SIG-M5 (cell line): ENCODE data around the gene RXRG.
A peak's percentile ranks its signal among the peaks of the same experiment; 100 is the strongest.

Source experiments
- DNase-seq: peaks from one replicate; lab custom pipeline; 2025; lab: John Stamatoyannopoulos, UW

RXRG gene

DNA sequence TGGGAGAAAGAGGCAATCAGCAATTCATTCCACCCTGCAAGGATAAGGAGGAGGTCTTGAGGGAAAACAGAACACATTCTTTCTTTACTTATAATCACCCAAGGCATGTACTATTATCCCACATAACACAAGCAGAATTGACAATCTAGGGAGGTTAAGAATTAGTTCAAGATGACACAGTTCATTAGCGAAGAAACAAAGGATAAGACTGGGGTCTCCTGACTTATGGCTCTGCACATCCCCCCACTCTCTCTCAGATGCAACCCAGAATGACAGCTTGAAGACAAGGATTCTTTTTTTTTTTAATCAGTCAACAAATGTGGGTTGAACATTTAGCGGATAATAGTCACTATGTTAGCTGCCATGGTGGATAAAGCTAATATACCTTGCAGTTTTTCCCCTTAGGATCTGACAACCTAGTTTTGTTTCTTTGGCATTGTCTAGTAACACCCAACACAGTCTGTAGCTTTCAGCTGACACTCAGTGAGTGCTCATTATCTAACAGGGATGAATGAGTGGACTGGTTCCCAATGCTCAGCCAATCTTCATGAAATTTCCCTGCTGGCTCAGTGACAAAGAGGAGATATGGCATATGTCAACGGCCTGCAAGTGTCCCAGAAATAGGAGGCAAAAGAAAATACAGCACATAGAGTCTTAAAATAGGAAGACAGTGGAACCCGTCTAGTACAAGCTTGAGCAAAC is 35.1 kb downstream of the RXRG start:
- no peak for DNase-seq

DNA sequence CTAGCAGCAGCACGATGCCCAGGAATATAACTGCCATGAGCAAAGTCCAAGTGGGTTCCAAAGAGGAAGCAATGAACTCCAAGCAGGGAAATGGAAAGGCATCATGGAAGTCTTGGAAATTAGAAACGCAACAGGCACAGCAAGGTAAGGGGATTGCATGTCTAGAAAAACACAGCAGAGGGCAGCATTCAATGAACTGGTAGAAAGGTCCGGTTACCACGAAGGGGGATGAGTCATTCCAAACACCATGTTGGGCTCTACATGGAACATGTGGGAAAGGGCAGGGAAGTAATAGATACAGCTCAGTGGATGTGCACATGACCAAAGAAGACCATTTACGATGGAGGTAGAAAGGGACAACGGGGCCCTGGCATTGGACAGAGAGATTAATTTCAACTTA is 36.4 kb downstream of the RXRG start:
- no peak for DNase-seq

DNA sequence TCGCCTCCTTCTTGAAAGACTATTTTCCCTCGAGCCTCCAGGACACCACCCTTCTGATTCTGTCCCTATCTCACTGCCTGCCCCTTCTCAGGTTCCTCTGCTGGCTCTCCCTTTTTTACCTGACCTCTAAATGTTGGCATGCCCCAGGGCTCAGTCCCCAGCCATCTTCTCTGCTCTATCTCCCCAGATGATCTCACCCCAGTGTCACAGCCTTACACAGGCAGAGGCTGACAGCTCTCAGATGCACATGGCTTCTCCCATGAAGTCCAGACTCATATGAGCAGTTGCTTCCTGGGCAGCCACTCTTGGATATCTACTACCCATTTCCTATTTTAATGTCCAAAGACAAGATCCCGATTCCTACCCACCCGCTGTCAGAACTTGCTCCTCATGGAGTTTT is 37.5 kb downstream of the RXRG start:
- no peak for DNase-seq

DNA sequence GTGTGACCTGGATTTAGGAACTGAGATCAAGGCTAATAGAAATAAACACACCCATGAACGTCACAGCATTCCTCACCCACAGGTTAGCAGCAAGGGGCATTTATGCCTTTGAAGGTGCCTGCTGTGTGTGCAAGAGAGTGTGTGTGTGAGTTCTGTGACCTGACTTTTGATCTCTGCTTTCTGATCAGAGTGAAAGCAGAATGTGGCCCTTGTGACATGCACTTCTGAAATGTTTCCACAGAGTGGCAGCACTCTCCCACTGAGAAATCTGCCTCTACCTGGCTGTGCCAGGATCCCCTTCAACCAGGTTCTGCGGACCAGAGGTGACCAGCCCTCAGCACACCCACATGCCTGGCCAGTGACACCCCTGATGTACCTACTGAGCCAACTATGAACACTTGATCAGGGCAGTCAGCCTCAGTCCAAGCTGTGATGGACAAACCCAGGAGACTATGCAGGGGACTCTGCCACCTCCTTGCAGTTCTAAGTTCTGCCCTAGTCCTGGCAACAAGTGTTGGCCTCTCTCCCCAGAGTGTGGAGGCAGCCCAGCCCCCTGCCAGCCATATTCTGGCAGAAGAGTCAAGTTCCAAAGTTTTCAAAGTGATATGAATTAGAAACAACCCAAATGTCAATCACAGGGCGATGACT is 41.0 kb downstream of the RXRG start:
- no peak for DNase-seq

DNA sequence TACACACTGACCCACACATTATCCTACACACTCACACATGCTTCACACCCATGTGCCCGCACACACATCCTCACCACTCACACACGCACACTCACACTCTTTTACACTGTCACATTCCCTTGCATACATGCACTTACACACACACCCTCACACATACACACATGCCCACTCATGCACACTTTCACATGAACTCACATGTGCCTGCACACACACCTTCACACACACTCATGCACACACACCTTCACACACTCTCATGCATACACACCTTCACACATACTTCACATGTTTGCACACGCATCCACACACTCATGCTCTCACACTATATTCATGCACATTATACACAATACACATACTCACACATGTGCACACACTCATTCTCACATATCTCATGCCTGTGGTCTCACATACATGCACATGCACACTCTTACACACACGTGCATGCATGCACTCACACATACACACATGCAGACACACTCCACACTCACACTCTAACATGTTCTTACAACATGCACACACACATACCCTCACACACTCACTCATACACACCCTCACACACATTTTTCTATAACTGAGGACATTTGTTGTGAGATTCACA is 42.3 kb downstream of the RXRG start:
- DNase-seq = no peak

DNA sequence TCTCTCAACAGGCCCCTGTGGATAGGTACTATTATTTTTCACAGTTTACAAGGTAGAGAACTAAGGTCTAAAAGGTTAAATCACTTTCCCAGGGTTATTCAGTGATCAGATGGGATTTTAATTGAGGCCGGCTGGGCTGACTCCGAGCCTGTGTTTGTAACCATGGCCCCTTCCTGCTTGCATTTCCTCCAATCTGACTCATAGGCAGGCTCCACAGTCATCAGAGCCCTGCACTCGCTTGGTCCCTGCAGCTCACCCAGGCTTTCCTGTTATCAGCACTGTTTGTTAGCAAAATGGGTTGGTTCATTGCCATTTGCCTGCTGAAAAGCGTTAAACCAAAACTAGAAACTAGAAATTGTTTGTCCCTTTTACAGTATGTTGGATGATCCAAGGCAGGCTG is 47.0 kb downstream of the RXRG start:
- no peak for DNase-seq

DNA sequence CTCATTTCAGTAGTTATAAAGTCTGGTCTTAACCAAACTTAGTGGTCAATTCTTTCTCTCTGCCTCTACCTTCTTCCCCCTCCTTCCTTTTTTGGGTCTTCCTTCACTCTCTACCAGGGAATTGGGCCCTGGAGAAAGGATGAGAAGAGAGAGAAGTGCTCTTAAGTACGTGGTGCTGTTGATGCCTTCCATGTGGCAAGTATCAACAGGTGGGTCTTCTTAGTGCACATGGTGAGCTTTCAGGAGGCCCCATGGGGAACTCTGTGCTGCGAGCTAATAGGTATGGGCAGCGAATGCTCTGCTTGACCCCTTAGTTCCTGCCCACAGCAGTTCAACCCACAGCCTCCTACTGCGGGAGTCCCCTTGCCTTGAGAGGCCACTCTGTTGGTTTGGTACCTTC is 49.0 kb downstream of the RXRG start:
- no peak for DNase-seq

DNA sequence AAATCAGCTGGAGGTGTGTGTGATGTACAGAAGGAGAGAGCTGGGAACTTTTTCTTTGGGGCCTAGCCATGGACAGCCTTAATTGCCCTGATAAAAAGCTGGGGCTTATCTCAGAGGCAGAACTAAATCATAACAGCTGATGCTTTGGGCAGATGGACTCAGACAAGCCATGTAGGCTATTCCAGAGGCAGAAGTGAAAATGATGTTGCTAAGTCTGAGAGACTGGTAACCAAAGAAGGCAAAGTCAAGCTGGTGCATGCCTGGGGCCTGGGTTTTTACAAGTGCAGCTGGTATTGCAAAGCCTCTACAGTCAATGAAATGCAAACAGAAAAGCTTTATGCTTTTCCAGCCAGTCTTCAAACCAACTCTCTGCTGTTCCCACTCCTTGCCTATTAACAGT is 49.4 kb downstream of the RXRG start:
- DNase-seq = no peak

DNA sequence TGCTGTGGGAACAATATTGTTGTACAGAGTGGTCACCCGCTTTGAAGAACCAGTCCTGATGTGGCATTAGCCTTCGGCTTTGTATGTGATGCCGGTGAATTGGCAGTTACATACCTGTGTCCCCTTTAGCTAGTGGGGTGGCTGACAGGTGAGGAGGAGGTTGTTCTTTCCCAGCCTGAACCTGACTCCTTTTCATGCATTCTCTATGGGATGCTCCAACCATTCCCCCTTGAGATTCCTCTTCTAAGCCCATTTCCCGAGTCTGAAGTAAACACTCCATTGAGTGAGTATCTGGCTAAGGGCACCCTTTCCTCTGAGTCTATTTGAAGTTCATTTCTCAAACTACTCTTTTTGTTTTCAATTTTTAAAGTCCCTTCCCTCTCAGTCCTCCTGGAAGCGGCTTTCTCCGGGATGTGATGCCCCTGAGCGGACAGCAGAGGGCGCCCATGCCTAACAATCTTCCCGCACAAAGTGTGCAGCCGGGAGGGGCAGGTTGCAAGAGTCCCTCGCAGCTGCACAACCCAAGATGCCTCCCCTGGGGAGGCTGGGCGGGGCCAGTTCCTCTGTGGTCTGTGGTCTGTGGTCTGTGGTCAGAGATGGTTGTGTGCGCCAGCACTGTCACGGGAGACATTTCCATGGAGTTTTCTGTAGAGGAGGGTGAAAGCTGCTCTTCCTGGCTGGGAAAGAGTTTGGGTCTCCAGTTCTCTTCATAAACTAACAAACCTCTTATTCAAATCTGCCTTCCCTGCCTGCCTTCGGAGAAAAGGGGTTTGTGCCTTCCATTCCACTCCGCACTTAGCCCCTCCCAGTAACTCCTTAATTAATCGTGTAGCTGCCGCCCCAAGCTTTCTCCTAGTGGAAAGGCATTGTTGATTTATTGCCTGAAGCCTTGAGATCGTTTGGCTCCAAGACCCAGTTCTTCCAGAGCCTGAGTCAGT is 52.0 kb downstream of the RXRG start:
- DNase-seq = peak; percentile 77

DNA sequence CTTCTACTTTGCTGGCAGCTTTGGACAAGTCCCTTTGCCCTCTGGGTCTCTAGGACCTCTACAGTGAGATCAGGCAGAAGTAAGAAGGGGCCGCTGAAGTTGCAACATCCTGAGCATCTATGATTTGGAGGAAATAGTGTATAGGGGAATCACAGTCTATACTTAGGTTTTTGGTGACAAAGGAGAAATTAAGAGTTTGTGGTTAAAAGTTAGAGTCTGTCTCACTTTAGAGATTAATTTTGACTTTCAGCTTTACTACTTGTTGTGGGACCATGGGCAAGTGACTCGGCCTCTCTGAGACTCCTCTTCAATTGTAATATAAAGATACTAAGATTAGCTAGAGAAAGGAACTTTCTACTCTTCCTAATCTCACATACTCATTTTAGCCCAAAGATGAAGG is 55.3 kb downstream of the RXRG start:
- no peak for DNase-seq

DNA sequence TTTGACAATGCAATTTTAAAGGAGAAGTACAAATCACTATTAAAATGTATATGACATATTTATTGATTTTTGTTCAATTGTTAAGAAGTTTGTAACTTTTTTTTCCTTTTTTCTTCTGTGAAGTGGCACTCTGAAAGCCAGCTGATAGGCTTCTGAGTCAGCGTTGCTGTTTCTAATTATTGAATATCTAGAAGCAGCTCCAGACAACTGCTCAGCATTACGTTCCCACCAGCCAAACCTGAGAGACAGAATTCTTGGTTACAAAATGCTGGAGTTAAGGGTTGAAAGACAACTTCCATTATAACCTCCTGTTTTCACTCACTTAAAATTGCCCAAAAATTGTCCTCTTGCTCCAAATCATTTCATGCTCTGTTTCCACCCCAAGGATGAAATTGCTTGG is 57.0 kb downstream of the RXRG start:
- no peak for DNase-seq

DNA sequence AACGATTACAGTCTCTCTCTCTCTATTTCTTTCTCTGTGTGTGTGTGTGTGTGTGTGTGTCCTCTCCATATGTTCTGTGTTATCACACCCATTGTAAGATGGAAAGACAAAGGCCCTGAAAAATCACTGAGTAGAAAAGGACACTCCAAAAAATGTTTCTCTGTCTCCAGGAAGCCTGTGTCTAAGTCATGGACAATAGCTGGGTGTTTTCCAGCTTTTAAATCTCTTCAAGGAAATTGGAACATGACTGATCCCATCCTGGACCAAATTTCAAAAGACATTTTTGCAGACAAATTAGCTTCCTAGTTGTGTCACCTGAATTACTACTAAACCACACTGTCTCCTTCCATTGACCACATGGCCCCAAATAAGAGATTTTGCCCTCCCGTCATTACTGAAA is 57.4 kb downstream of the RXRG start:
- no peak for DNase-seq

DNA sequence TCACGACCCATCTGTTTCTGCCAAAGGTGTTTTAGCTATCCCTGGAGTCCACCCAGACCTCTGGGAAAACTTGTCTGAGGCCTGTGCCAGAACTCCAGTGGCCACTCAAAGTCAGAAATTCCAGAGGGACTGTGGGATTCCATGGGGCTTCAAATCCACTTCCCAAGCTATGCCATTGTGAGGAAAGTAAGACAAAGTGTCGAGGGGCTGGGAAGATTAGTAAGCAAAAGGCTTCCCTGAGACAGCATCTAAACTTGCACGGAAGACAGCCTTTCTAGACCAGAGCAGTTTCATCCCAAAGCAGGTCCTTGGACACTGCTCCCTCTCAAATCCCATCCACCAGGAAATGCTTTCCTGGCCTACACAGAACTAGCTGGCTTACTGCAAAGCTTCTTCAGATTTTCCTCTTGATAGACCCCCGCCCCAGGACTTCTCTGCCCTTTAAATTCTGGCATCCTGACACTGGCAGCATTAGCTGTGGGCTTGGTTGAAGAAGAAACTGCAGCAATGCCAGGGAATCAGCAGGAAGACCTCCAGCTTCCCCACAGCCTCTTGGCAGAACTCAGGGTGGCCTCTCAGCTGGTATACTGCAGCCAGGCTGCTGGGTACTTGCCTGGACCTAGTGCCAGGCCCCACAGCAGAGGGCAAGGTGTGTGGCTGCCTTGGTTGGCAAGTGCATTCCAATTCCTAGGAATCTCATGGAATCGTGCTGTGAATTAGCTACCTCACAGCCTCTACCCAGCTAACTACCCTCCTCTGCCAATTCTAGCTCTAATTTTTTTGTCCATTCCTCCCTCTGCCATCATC is 61.1 kb downstream of the RXRG start:
- DNase-seq = no peak

DNA sequence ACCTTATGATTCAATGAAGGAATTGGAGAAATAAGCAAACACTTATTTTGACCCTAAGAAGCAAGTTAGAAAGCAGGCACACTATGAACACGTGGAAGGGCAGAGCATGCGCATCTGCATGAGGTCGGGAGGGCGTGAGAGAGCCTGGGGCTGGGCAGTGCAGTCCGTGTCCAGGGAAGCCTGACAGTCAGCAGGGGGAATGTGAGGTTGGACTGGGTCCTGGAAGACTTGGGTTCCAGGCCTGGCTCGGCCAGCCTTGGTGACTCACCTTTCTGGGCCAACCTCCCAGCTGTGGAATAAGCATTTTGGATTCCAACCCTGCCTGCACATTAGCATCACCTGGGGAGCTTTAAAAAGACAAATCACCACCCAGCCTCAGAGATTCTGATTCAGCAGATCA is 61.9 kb downstream of the RXRG start:
- DNase-seq = no peak

DNA sequence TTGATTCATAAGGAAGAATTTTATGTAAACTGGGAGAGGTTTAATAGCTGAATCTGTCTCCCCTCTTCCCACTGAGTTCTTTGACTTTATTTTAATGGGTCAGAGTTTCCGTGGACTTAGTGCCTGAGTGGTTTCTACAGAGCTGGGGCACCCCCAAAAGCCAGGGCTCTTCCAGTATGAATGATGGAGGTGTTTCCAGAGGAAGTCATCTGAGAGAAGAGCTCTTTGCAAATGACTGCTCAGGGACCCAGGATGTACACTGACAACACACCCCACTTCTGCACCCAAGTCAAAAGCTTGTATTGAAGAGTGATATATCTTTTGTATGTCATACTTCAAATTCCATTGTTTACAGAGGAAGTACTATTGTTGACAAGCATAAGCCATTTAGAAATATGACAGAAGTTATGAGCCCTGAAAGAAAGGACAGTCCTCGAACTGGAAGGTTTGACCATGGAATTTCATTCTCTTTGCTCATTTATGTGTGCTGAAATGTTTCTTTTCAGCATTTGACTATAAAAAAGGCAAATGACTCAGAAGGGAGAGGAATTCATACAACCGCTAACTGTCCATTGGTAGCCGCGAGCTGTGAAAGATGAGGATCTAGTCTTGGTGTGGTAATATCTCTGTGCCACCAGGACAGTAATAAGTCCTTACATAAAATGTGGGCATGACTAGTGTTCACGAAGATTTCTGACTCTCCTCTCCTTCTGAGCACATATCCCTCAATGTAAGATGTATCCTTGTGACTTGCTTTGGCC is 63.0 kb downstream of the RXRG start:
- DNase-seq = no peak

DNA sequence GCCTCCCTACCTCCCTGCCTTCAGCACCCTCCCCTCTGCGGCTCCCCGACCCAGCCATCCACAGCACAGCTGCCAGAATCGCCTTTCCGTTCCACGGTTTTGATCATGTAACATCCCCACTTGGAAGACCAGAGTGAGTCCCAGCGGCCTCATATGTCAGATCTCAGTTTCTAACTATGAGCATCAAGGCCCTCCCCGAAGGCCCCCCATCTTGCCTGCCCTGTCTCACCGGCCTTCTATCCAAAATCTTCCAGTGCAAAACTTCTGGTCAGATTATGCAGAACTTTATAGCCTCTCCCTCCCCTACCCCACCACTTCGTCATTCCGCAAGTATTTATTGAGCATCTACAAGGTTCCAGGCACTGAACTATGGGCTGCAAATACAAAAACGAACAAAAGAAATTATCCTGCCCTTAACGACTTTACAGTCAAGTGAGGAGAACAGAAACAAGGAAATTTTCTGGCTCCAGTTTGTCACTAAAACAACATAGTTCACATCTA is 68.1 kb downstream of the RXRG start:
- DNase-seq = no peak

DNA sequence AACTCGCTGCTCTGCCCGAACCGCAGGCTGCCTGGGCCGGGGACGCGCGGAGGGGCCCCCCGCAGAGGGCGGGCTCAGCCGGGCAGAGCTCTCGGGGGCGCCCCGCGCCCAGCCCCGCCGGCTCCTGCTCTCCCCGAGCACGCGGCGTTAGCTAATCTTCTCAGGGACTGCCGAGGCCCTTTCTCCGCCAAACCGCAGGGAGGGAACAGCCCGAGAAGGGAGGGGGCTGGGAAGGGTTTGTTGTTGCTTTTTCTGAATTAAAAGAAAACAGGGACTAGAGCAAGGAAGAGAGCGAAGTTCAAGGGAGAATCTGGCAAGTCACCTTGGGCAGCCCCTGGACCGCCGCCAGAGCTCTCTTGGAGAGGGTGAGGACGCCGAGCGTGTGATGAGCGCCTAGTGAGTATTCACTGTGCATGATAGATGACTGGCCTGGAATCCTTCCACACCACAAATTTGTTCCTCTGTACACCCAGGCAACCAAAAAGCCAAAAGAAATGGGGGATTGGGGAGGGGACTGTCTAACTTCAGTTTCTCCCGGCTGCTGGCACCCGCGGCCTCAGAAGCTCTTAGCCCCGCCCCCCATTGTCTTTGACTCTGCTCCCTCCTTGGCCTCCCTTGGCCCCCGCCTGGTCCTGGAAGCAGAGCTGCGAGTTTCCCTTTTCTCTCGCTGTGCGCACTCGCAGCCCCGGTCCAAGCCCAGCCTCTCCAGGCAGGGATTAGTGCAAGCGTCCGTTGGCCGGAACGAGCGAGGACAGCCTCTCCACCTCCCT is 68.7 kb downstream of the RXRG start:
- DNase-seq = no peak

DNA sequence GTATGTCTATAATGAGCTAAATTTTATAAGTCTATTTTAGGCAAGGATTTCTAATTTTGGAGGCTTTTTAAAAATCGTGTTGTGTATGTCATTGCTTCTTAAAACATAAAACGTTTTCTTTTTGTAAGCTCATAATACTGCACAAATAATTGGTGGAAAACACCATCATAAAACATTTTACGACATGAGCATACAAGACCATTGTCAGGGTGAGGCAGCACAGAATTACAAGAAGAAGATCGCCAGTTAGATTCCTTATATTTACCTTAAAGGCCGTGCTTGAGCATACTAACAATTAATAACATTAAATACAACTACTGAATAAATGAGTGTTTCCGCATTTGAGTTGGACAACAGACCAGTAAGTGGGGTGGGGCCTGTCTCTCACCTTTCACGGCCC is 69.3 kb downstream of the RXRG start:
- DNase-seq = no peak

DNA sequence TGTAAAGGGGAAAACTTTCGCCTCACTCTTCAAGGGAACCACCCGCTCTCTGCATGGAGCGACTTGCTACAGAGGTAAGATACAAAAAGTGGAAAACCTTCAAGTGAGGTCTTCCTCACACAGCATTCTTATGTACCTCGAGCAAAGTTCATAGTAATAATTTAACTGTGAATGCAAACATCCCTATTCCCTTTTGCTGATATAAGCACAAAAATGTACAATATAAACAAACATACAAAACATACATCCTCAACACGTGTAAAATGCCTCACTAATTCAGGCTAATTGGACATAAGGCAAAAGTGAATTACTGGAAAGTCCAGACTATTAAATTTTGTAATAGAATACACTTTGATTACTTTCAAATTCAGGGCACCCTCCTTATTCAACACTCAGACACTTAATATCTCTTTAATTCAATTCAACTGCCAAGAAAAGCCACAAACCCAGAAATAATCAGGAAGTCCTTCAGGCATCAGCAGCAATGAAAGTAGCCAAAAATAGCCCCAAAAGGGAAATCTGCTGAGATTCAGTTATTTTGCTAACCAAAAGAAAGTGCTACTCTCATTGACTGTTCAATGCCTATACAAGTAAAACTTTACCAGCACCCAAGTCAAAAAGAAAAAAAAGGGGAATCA is 73.2 kb downstream of the RXRG start:
- DNase-seq = no peak
